ENCODE results near the gene USP48.

USP48 gene

DNA sequence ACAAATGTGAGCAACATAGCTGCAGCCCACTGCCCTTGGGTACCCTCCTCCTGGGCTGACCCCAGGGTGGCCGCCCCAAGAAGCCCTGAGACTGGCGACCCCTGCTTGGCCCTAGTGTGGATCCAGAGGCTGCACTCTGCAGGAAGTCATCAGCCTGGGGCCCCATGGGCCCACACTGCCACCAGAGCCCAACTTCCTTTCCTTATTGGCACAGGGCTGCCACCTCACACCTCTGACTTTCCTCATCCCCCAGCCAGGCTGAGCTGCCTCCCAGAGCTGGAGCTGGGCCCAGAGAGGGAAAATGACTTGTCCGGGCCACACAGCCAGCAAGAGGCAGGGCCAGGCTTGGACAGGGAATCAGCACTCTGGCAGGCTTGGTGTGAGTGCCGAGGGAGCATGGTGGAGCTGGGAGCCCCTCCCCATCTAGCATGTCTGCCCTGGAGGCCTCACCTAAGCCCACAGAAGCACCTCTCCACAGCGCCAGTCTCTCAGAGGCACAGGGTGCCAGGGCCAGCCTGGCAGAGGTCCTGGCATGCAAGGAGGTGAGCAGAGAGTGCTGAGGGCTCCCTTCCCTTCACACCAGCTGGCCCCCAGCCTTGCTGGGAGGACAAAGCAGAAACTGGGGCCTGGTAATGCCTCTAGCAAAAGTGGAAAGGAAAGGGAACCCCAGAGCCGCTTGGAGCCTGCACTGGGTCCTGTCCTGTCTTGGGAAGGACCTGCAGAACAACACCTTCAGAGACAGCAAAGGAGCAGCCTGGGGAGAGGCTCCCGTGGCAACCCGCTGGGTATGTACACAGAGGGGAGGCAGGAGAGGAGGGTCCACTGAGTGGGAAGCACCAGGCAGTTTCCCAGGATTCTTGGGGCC, 117.0 kb downstream of the USP48 start:
- no peak for DNase-seq

DNA sequence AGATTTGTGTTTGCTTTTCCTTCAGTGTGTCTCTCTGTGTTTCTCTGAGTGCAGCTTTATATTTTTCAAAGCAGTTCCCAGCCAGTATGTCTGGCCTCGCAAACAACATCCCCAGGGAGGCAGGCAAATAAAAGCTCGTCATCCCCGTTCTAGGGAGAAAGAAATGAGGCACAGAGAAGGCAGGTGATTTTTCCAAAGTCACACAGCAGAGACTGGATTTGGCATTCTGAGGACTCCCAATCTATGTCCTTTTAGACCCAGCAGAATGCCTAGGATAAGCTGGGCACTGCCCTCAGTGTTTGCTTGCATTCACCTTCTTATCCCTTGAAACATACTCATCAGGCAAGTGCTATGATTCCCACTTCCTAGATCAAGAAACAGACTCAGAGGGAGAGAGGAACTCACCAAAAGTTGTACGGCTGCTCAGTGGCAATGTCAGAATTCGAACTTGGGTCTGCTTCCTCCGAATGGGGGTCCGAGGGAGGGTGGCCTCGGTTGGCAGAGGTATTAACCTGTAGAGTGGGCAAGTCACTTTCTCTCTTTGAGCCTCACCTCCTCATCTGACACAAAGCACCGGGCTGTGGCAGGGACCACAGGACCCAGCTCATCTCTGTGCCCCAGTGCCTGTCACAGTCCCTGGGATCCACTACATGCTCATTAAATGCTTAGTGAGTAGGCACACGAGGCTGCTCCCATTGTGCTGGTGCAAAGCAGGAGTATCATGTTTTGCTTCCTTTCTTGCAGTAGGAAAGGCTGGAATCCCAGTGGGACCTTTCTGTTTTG, 118.0 kb downstream of the USP48 start:
- no peak for DNase-seq

- no peak for DNase-seq
Observed at GRCh38 chr1:21663951-21664805, 118.8 kb downstream of the USP48 start.

DNA sequence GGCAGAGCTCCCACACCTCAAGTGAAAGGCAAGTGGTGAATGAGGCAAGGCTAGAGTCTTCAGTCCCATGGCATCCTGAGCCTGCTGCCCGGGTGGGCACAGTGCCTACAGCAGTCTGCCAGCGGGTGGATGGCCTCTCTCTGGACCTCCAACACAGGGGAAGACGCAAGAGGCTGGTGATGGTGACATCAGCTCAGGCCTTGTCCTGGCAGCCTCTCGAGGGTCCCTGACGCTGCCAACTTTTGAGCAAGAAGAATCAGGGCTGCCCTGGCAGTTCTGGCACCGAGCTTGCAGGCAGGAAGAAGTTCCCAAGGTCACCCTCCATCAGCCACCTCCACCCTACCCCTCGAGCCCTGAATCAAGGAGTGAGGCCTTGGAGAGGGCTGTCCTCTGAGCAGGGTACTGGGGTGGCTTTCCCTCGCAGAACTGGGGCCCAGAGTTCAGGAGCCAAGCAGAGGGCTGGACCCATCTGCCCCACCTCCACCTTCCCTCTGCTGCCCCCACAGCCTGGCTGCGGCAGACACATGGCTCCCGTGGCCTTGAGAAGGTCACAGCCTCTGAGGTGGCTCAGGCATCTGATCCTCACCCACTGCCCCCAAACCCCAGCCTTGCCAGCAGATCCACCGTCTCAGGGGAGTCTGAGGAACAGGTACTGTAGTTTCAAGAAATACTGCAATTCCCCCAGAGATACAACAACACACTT, 119.5 kb downstream of the USP48 start:
- no peak for DNase-seq

DNA sequence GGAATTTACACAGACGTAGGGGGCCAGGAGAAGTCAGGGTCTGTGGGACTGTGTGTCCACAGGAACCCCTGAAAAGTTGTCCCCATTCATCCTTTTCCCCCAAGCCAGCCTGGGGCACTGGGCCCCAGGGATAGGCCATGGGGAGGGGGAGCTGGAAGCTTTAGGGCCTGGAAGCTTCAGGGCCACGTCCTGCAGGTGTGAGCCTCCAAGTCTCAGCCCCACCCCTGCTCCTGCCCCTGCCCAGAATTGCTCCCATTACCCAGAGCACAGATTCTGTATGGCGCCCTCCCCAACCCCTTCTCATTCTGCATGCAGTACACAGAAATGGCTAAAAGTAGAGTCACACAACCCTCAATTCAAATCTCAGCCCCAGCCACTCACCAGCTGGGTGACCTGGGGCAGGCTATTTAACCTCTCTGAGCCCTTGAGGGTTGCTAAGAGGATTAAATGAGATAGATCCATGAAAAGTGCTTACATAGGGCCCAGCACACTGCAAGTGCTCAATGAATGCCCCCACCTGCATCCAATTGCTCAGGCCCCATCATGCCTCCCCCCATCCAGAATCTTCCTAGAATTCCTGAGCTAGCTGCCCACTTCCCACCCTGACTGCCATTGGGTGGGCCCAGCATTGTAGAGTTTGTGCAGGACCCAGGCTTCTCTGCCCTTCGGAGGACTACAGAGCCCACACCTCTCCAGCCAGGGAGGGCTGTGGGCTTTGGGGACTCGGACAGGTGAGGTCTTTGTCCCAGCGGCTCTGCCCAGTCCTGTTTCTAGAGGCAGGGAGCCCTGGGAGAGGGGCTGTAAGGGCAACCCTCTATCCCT, 120.3 kb downstream of the USP48 start:
- DNase-seq, result no peak

DNA sequence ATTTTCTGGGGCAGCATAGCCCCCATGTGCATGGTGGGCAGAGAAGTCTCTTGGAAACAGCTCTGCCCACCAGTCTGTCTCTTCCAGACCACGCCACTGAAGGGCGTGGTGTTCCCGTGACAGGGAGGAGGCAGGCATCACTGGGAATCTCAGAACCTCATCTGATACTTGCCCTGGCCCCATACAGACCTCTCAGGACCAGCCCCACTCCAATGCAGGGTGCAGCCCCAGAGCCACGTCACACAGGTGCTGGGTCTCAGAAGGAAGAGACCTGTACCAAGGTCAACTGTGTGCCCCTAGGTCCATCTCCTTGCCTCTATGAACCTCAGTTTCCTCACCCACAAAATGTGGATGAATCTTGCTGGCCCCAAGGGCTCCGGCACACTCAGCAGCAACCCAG, 121.1 kb downstream of the USP48 start:
- DNase-seq, result no peak

DNA sequence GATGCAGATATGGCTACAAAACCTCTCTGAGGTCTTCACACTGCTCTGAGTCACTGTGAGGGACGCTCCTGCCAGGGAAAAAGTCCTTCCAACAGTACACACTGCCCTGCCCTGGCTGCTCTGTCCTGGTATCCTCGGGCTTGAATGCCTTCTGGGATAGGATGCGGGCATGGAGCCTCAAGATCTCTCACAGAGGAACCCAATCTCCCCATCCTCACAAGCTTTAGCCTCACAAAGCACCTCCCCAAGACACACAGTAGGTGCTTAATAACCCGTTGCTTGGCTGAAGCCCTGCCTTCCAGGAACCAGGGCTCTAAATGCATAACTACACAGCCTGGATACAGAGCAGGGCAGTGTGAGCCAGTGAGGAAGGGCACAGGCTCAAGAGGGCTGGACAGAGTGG, 123.0 kb downstream of the USP48 start:
- DNase-seq, result no peak

DNA sequence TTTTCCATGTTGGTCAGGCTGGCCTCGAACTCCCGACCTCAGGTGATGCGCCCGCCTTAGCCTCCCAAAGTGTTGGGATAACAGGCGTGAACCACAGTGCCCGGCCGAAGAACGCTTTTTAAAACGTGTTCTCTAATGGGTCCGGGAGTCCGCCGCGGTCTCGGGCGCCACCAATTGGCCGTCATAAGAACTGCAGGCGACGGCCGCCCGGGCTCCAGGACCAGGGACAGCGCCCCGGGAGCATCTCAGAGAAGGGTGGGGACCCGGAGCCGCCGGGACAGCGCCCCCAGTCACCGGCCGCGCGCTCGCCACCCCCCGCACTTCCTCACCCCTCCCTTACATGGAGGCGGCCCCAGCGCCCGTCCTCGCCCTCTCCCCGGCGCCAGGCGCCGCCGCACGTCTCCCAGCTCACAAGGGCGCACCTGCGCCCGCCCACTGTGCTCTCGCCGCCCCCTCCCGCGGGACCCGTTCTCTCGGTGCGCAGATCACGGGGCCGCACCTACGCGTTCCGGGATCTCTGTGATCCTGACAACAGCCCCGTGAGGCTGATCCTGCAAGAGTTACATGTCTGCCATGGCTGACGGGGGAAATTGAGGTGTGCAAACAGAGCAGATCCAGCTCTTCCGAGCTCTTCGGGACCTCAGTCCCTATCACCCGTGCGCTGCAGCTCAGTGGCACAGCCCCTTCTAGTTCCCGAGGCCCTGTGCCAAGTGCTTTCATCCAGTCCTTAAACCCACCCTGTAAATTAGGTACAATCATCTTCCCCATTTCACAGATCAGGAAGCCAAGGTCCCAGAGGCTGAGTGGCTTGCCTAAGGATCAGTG, 123.6 kb downstream of the USP48 start:
- DNase-seq, result peak; percentile 87

DNA sequence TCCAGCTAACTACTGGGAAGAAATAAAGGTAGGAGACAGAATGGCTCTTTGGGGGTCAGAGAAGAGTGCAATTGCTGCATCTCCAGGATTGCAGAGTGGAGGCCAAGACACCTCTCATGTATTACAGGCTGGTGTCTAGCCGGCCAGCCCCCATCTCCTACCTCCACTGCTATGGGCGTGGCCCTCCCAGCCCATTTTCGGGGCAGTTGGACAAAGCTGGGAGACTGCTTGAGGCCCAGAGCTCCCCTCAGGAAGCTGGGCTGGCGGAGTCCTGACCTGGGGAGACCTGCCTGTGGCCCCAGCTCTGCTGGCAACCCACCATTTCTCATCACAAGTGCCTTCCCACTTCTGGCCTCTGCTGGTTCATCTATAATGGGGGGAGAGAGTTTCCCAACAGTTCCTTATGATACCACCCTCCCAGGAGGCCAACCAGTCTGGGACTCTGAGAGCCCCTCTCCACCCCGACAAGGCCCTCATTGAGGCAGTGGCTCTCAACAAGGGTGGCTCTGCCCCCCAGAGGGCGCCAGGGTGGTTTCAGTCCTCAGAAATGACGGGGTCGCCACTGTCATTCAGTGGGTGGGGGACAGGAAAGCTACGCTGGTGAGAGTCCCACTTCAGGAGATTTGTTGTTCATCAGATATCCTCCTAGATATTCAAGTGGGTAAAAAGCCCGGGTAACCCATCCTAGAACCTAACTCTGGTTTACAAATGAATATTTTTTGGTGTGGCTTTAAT, 125.3 kb downstream of the USP48 start:
- DNase-seq, result no peak

GRCh38 chr1:21655748-21656147, 127.2 kb downstream of the USP48 start:
- DNase-seq, result peak; percentile 90

GRCh38 chr1:21655259-21655658, 127.7 kb downstream of the USP48 start:
- no peak for DNase-seq

GRCh38 chr1:21654209-21654608, 128.7 kb downstream of the USP48 start:
- no peak for DNase-seq

DNA sequence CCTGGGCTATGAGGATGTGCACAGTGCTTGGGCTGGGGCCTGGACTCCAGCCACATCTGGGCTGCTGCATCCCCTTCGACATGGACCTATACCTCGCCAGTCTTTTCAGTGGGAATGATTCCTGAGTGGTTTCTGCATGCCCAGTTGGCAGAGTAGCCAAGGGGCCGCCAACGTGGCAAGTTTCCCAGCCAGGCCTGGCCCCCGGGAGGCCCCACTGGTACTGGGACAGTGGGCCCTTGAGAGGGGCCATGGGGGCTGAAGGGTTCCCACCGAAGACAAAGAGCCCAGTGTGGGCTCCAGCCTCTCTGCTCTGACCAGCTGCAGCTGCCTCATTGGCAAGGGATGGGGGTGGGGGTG, 129.2 kb downstream of the USP48 start:
- DNase-seq, result no peak

- no peak for DNase-seq
Observed at GRCh38 chr1:21652937-21653743, 129.8 kb downstream of the USP48 start.

GRCh38 chr1:21652101-21652936, 130.6 kb downstream of the USP48 start:
- no peak for DNase-seq

DNA sequence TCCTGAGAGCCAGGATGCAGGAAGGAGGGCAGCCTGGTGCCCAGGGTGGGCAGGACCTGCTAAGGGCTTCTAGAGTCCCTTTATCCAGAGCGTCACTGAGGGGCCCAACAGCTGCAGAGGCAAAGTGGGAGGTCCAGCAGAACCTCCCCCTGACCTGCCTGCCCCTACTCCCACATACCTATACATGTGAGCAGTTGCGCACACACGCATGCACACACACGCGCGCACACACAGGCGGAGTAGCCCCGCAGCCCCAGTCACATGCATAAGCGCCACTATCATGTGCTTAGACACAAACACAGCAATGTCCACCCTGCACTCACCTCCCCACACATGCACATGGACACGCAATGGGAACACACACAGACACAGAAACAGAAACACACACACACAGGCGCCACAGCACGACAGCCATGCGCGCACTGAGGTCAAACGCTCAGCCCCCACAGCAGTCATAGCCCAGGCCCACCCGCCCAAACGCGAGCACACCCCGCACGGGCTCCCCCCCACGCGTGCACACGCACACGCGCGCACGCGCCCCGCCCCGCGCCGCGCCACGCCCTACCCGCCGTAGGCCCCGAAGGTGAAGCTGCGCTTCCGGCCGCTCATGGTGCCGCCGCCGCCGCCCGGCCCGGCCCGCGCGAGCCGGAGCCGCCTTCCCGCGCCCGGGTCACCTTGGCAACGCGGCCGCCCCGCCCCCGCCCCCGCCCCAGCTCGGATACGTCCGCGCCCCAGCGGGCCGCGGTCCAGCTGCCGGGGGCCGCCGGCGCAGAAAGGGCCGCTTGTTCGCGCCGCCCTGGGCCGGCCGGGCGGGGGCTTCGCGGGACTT, 131.5 kb downstream of the USP48 start:
- DNase-seq, result no peak

DNA sequence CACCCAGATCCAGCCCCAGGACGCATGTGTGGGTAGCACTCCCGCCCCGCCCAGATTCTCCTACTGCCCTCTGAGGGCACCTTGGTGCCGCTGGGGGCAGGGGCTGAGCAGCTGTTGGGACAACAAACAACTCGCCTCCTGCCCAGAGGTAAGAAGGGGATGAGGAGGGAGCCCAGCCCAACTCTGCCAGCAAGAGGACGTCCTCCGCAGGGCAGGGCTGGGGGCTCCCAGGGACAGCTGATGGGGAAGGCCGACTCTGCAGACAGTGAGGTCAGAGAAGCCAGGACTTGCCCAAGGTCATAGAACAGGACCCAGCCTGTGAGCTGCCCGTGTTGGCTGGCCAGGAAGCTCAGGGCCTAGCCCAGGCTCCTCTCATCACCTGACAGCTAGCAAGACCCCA, 132.5 kb downstream of the USP48 start:
- no peak for DNase-seq
